Measurements from ENCODE around the gene RACGAP1. TPM values are rescaled to one million over a fixed set of nuclear protein-coding genes. Genes with fewer than 3 reads are reported as not detected.

RACGAP1 gene
- total RNA-seq, 1 donor: 3.7 TPM

DNA sequence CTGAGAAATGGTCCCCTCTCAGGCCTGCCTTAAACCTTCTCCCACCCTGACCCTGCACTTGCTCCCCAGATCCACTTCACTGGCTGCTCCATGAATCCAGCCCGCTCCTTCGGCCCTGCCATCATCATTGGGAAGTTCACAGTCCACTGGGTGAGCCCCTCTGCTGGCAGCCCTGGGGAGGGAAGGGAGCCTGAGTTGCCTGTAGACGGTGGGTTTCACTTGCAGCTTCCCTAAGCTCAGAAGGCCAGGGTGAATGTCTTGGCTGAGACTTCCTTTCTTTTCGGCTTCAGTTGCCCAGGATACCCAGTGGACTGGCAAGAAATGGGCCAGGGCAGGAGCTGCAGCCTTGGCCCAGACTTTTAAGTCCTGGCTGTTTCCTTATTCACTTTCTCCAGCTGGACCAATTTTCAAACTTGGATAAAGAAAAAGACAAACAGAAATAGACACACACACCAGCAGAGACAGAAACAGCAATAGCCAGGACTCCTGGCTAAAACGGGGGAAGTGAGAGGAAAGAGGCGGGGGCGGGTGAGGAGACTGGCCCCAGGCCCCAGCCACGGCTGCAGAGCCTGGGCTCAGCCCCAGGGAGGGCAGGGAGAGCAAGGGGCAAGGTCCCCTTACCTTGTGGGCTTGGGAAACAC lies 50.5 kb downstream of the RACGAP1 start:
- H3K27me3 ChIP-seq (ENCODE audit: insufficient read depth, low read length): no peaks in the 10 kb centered on the region
- H3K4me1 ChIP-seq (ENCODE audit: insufficient read depth, low read length): peaks cover 7% of the 10 kb centered on the region
- H3K9me3 ChIP-seq (ENCODE audit: low read depth, low read length): no peaks in the 10 kb centered on the region
- H3K4me3 ChIP-seq (ENCODE audit: low read length): no peak overlapping the region

DNA sequence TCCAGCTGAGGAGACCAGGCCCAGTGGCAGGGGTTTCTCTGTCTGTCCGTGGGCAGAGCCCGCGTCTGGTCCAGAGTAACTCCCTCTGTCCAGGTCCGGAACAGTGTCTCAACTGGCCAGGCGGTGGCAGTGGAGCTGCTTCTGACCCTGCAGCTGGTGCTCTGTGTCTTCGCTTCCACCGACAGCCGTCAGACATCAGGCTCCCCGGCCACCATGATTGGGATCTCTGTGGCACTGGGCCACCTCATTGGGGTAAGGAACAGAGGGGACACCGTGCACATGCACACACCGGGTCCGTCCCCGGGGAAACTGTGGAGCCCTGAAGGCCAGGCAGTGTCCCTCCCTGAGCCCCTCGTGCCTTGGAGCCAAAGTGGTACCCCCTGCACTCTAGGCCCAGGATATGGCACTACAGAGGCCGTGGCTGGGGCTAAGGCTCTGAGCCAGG lies 51.0 kb downstream of the RACGAP1 start:
- no peaks in the 10 kb centered on the region for H3K9me3 ChIP-seq (ENCODE audit: low read depth, low read length)
- no peaks in the 10 kb centered on the region for H3K27me3 ChIP-seq (ENCODE audit: insufficient read depth, low read length)
- no peak overlapping the region for H3K4me3 ChIP-seq (ENCODE audit: low read length)
- peaks cover 4% of the 10 kb centered on the region for H3K4me1 ChIP-seq (ENCODE audit: insufficient read depth, low read length)

GRCh38 chr12:49973361-49973830 lies 51.9 kb downstream of the RACGAP1 start:
- H3K4me3 ChIP-seq (ENCODE audit: low read length): no peak overlapping the region
- no peaks in the 10 kb centered on the region for H3K27me3 ChIP-seq (ENCODE audit: insufficient read depth, low read length)
- H3K9me3 ChIP-seq (ENCODE audit: low read depth, low read length): no peaks in the 10 kb centered on the region
- peaks cover 4% of the 10 kb centered on the region for H3K4me1 ChIP-seq (ENCODE audit: insufficient read depth, low read length)

DNA sequence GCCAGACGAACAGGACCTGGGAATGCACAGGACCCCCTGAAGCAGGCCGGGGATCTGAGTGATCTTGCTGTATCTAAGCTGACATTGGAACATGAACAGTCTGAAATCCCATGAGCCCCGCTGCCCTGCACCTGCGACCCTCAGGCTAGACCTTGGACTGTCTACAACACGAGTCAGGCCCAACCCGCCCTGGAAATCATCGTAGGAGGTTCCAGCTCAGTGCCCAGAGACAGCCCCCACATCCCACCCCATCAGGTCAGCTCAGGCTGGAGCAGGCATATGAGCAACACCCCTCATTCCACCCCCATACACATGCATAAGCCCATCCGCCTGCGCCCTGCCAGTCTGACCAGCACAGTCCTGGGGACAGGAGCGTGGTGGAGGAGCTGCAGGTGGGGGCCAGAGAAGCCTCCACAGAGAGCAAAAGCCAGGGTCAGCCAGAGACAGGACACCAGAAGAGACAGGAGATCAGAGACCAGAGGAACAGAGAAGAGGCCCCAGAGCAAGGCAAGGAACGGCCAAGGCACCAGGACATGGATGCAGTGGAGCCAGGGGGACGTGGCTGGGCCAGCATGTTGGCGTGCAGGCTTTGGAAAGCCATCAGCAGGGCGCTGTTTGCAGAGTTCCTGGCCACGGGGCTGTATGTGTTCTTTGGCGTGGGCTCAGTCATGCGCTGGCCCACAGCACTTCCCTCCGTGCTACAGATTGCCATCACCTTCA lies 52.5 kb downstream of the RACGAP1 start, which contains the start of gene AQP6:
Gene AQP6 (plus strand): TSS at position 307 of the 720 bp plus-strand sequence. CDS start 227 bp downstream, at position 534.
- Histone ChIP-seq H3K4me3 (ENCODE audit: low read length) (no peak within 1 kb of the TSS), H3K4me1 (ENCODE audit: insufficient read depth, low read length) (peaks cover 6% of the 10 kb centered on the region), H3K9me3 (ENCODE audit: low read depth, low read length) (no peaks in the 10 kb centered on the region), H3K27me3 (ENCODE audit: insufficient read depth, low read length) (no peaks in the 10 kb centered on the region)

DNA sequence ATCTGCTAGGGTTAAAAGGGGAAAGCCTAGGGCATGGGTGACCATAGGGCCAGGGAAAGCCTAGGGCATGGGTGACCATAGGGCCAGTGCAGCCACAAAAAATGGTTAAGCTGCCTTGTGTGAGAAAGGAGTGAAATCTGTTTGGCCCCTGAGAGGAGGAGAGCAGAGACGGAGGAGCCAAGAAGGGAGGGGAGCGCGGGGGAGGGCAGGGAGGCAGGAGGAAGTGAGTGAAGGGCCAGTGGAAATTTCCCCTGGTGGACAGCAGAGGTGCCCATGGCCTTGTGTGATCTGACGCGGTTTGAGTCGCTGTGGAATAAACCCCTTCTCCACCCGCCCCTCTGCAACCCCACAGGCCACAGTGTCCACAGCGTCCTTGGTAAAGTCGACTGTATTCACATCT lies 53.2 kb downstream of the RACGAP1 start:
- H3K9me3 ChIP-seq (ENCODE audit: low read depth, low read length): no peaks in the 10 kb centered on the region
- no peak overlapping the region for H3K4me3 ChIP-seq (ENCODE audit: low read length)
- no peaks in the 10 kb centered on the region for H3K27me3 ChIP-seq (ENCODE audit: insufficient read depth, low read length)
- peaks cover 12% of the 10 kb centered on the region for H3K4me1 ChIP-seq (ENCODE audit: insufficient read depth, low read length)

GRCh38 chr12:49971141-49971540 lies 54.2 kb downstream of the RACGAP1 start:
- Histone ChIP-seq H3K27me3 (ENCODE audit: insufficient read depth, low read length) (no peaks in the 10 kb centered on the region), H3K4me3 (ENCODE audit: low read length) (no peak overlapping the region), H3K4me1 (ENCODE audit: insufficient read depth, low read length) (peaks cover 14% of the 10 kb centered on the region), H3K9me3 (ENCODE audit: low read depth, low read length) (no peaks in the 10 kb centered on the region)

GRCh38 chr12:49970658-49971057 lies 54.6 kb downstream of the RACGAP1 start:
- H3K4me3 ChIP-seq (ENCODE audit: low read length): no peak overlapping the region
- peaks cover 14% of the 10 kb centered on the region for H3K4me1 ChIP-seq (ENCODE audit: insufficient read depth, low read length)
- H3K27me3 ChIP-seq (ENCODE audit: insufficient read depth, low read length): peaks cover 2% of the 10 kb centered on the region
- no peaks in the 10 kb centered on the region for H3K9me3 ChIP-seq (ENCODE audit: low read depth, low read length)

GRCh38 chr12:49969651-49970429 lies 55.5 kb downstream of the RACGAP1 start:
- Histone ChIP-seq H3K9me3 (ENCODE audit: low read depth, low read length) (no peaks in the 10 kb centered on the region), H3K27me3 (ENCODE audit: insufficient read depth, low read length) (peaks cover 2% of the 10 kb centered on the region), H3K4me1 (ENCODE audit: insufficient read depth, low read length) (peaks cover 14% of the 10 kb centered on the region), H3K4me3 (ENCODE audit: low read length) (no peak overlapping the region)

GRCh38 chr12:49969027-49969426 lies 56.3 kb downstream of the RACGAP1 start:
- Histone ChIP-seq H3K9me3 (ENCODE audit: low read depth, low read length) (no peaks in the 10 kb centered on the region), H3K27me3 (ENCODE audit: insufficient read depth, low read length) (peaks cover 2% of the 10 kb centered on the region), H3K4me1 (ENCODE audit: insufficient read depth, low read length) (peaks cover 10% of the 10 kb centered on the region), H3K4me3 (ENCODE audit: low read length) (no peak overlapping the region)

DNA sequence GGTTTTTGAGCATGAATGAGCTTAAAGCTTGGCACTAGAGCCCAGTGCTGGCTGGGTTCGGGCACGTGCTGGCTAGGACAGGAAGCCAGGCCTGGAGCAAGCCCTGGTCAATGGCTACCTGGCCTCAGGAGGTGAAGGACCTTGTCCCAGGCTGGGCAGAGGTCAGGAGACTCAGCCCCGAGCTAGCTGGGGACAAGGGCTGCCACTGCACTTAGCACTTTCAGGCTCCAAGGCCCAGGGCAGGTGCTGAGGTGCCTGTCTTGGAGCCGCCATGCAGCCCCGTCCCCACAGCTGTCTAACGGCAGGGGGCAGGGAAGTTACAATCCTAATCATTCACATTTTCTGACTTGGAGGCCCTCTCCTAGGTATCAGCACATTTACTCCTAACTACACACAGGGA lies 56.8 kb downstream of the RACGAP1 start:
- peaks cover 2% of the 10 kb centered on the region for H3K27me3 ChIP-seq (ENCODE audit: insufficient read depth, low read length)

GRCh38 chr12:49967777-49968250 lies 57.5 kb downstream of the RACGAP1 start:
- Histone ChIP-seq H3K4me3 (ENCODE audit: low read length) (no peak overlapping the region), H3K9me3 (ENCODE audit: low read depth, low read length) (no peaks in the 10 kb centered on the region), H3K27me3 (ENCODE audit: insufficient read depth, low read length) (peaks cover 7% of the 10 kb centered on the region), H3K4me1 (ENCODE audit: insufficient read depth, low read length) (peaks cover 10% of the 10 kb centered on the region)

More for the DNA sequence above, 56.8 kb downstream of the RACGAP1 start:
- H3K4me1 ChIP-seq (ENCODE audit: insufficient read depth, low read length): peaks cover 10% of the 10 kb centered on the region
- H3K4me3 ChIP-seq (ENCODE audit: low read length): no peak overlapping the region
- H3K9me3 ChIP-seq (ENCODE audit: low read depth, low read length): no peaks in the 10 kb centered on the region

DNA sequence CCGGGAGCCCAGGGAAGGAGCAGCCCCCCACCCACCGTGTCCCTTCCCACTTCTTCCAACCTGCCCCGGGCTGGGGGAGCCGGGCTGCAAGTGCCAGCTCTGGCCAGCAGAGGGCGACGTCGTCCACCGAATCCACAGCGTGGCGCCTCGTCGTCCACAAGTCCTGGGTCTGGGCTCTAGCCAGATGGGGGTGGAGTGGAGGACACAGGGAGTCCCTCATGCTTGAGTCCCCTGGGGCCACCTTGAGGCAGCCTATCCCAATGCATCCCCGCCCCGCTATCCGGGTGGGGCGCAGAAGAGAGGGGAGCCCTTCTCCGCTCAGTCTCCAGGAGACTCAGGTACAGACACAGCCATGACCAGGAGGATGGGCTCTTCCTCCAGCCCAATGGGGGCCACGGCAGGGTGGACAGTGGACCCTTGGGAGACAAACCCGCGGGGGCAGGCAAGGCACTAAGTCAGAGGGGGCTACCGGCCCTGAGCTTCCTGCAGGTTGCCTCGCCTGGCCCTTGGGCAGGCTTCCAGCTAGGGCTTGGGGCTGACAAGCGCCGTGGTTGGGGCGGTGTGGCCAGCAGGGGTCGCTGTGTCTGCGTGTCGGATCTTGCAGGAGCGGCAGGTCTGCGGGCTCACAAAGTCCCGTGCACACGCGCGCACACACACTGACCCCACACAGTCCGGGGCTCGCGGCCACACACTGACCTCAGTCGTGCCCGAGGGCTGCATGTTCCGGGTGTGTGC lies 58.1 kb downstream of the RACGAP1 start:
- Histone ChIP-seq H3K4me1 (ENCODE audit: insufficient read depth, low read length) (peaks cover 10% of the 10 kb centered on the region), H3K9me3 (ENCODE audit: low read depth, low read length) (no peaks in the 10 kb centered on the region), H3K4me3 (ENCODE audit: low read length) (peak overlapping the region; percentile 17), H3K27me3 (ENCODE audit: insufficient read depth, low read length) (peaks cover 10% of the 10 kb centered on the region)

GRCh38 chr12:49966511-49967041 lies 58.7 kb downstream of the RACGAP1 start:
- Histone ChIP-seq H3K9me3 (ENCODE audit: low read depth, low read length) (no peaks in the 10 kb centered on the region), H3K27me3 (ENCODE audit: insufficient read depth, low read length) (peaks cover 10% of the 10 kb centered on the region), H3K4me1 (ENCODE audit: insufficient read depth, low read length) (peaks cover 10% of the 10 kb centered on the region), H3K4me3 (ENCODE audit: low read length) (no peak overlapping the region)

GRCh38 chr12:49965836-49966235 lies 59.5 kb downstream of the RACGAP1 start:
- H3K27me3 ChIP-seq (ENCODE audit: insufficient read depth, low read length): peaks cover 12% of the 10 kb centered on the region
- peaks cover 15% of the 10 kb centered on the region for H3K4me1 ChIP-seq (ENCODE audit: insufficient read depth, low read length)
- no peaks in the 10 kb centered on the region for H3K9me3 ChIP-seq (ENCODE audit: low read depth, low read length)
- H3K4me3 ChIP-seq (ENCODE audit: low read length): no peak overlapping the region
